H1 (cell line): ENCODE measurements around the gene F10. TPM values are rescaled to one million over a fixed set of nuclear protein-coding genes. Genes with fewer than 3 reads are reported as not detected.

ENCODE experiments used
- CTCF ChIA-PET: fragments of 300-600 bp; sonication (Branson Sonifier 250); formaldehyde crosslinking; loops from one replicate; lab custom pipeline; 2021; ENCODE audit not compliant: partially characterized antibody; lab: Charles Lee
- POLR2A ChIA-PET: fragments of 300-600 bp; sonication (Branson Sonifier 250); formaldehyde crosslinking; loops from one replicate; lab custom pipeline; 2021; ENCODE audit warnings: inconsistent platforms; ENCODE audit not compliant: partially characterized antibody; lab: Charles Lee
- DNase-seq, 2 experiments: peaks; one replicate each; pipeline versions ENCODE4 v3.0.0 to v3.0.0-alpha.2; 2010 to 2022; ENCODE audit warnings: low spot score in 2 of 2, low read depth in 1 of 2, mixed read lengths in 1 of 2
- FAIRE-seq: peaks from 2 replicates; lab custom pipeline; 2011; peaks lifted over from hg19 to GRCh38; lab: Jason Lieb, UNC
- H2AFZ ChIP-seq: 2 replicates; pipeline ENCODE4 v1.8.1; 2012; ENCODE audit warnings: low read length, inconsistent platforms
- H2AK5ac ChIP-seq: 2 replicates; pipeline ENCODE4 v1.6.1; 2013; ENCODE audit warnings: low read depth, low read length
- H2BK120ac ChIP-seq: replicated peaks from 2 replicates; pipeline ENCODE3; 2013; ENCODE audit warnings: low read depth, low read length, inconsistent platforms
- H2BK12ac ChIP-seq: 2 replicates; pipeline ENCODE4 v1.6.1; 2013; ENCODE audit warnings: low read depth, low read length
- H2BK15ac ChIP-seq: 2 replicates; pipeline ENCODE4 v1.6.1; 2013; ENCODE audit warnings: low read length
- H2BK20ac ChIP-seq: 2 replicates; pipeline ENCODE4 v1.6.1; 2013; ENCODE audit warnings: low read length
- H2BK5ac ChIP-seq: 2 replicates; pipeline ENCODE4 v1.6.1; 2013; ENCODE audit warnings: low read depth, low read length
- H3K14ac ChIP-seq: 2 replicates; pipeline ENCODE4 v1.6.1; 2013; ENCODE audit warnings: inconsistent platforms; ENCODE audit not compliant: insufficient read length
- H3K18ac ChIP-seq: 2 replicates; pipeline ENCODE4 v1.6.1; 2013; ENCODE audit warnings: low read length; ENCODE audit errors: extremely low read depth
- H3K23ac ChIP-seq: 2 replicates; pipeline ENCODE4 v1.6.1; 2013; ENCODE audit warnings: inconsistent platforms; ENCODE audit not compliant: insufficient read length
- H3K23me2 ChIP-seq: 2 replicates; pipeline ENCODE4 v1.6.1; 2013; ENCODE audit warnings: low read depth, low read length
- H3K27ac ChIP-seq: 2 replicates; pipeline ENCODE4 v1.6.1; 2011; ENCODE audit warnings: low read depth, low read length, inconsistent platforms
- H3K27me3 ChIP-seq, 4 experiments: replicated peaks in 1 of 4; 1 replicate in 1 of 4; 2 replicates in 3 of 4; pipeline versions ENCODE4 v1.6.1 to v1.8.1; 2011 to 2013; ENCODE audit warnings: low read length in 3 of 4, mild to moderate bottlenecking in 3 of 4, inconsistent platforms in 2 of 4, mixed read lengths in 2 of 4, moderate library complexity in 1 of 4; ENCODE audit not compliant: control insufficient read depth in 3 of 4, insufficient read depth in 3 of 4; ENCODE audit errors: extremely low read depth in 1 of 4
- H3K36me3 ChIP-seq, 4 experiments: 2 replicates each; pipeline versions ENCODE4 v1.6.1 to v1.8.1; 2011 to 2013; ENCODE audit warnings: mild to moderate bottlenecking in 4 of 4, low read length in 3 of 4, moderate library complexity in 2 of 4, control low read depth in 1 of 4, inconsistent platforms in 1 of 4; ENCODE audit not compliant: insufficient read depth in 4 of 4, control insufficient read depth in 2 of 4
- H3K4ac ChIP-seq: replicated peaks from 2 replicates; pipeline ENCODE3; 2013; ENCODE audit warnings: low read length, low read depth, mixed read lengths, inconsistent platforms; ENCODE audit not compliant: insufficient read length
- H3K4me1 ChIP-seq, 4 experiments: replicated peaks in 1 of 4; 1 replicate in 1 of 4; 2 replicates in 3 of 4; pipeline versions ENCODE4 v1.6.1 to v1.8.1; 2011 to 2013; ENCODE audit warnings: low read length in 3 of 4, inconsistent platforms in 2 of 4, mixed read lengths in 1 of 4; ENCODE audit not compliant: insufficient read depth in 4 of 4, control insufficient read depth in 3 of 4
- H3K4me2 ChIP-seq, 2 experiments: 2 replicates each; pipeline versions ENCODE4 v1.6.1 to v1.8.1; 2011 to 2013; ENCODE audit warnings: low read depth in 2 of 2, low read length in 2 of 2, control low read depth in 1 of 2, inconsistent platforms in 1 of 2, mild to moderate bottlenecking in 1 of 2; ENCODE audit not compliant: insufficient read depth in 1 of 2
- H3K4me3 ChIP-seq, 4 experiments: fragments of 200-600, 300-600 bp in 1 of 4; sonication (generic), shearing (Covaris generic), sonication (Bioruptor Twin) in 1 of 4; 2 replicates each; pipeline versions ENCODE4 v1.5.1 to v1.8.1; 2011 to 2016; ENCODE audit warnings: low read length in 4 of 4, low read depth in 3 of 4, control low read depth in 2 of 4, inconsistent platforms in 2 of 4, mild to moderate bottlenecking in 2 of 4, mixed read lengths in 1 of 4, moderate library complexity in 1 of 4; ENCODE audit not compliant: insufficient read depth in 2 of 4; ENCODE audit errors: extremely low read depth in 1 of 4
- H3K56ac ChIP-seq: replicated peaks from 2 replicates; pipeline ENCODE3; 2013; ENCODE audit warnings: low read depth, mild to moderate bottlenecking, mixed read lengths, low read length, inconsistent platforms; ENCODE audit not compliant: insufficient read length
- H3K79me1 ChIP-seq: 2 replicates; pipeline ENCODE4 v1.6.1; 2013; ENCODE audit warnings: low read depth, low read length, control low read depth
- H3K79me2 ChIP-seq, 2 experiments: 2 replicates each; pipeline versions ENCODE4 v1.6.1 to v1.8.1; 2012 to 2013; ENCODE audit warnings: low read length in 2 of 2, mild to moderate bottlenecking in 2 of 2, inconsistent platforms in 1 of 2; ENCODE audit not compliant: insufficient read depth in 2 of 2, control insufficient read depth in 1 of 2
- H3K9ac ChIP-seq, 4 experiments: replicated peaks in 1 of 4; 1 replicate in 1 of 4; 2 replicates in 3 of 4; pipeline versions ENCODE4 v1.6.1 to v1.8.1; 2011 to 2013; ENCODE audit warnings: low read depth in 3 of 4, low read length in 3 of 4, control low read depth in 2 of 4, mild to moderate bottlenecking in 2 of 4, moderate library complexity in 2 of 4, inconsistent platforms in 1 of 4; ENCODE audit errors: extremely low read depth in 1 of 4
- H3K9me3 ChIP-seq, 2 experiments: 2 replicates each; pipeline versions ENCODE4 v1.6.1 to v1.8.1; 2012 to 2013; ENCODE audit warnings: mild to moderate bottlenecking in 2 of 2, moderate library complexity in 2 of 2, control low read depth in 1 of 2, inconsistent platforms in 1 of 2, low read depth in 1 of 2, low read length in 1 of 2, mixed read lengths in 1 of 2; ENCODE audit not compliant: insufficient read depth in 2 of 2
- H4K20me1 ChIP-seq, 2 experiments: replicated peaks in 1 of 2; 2 replicates each; pipeline versions ENCODE3 to v1.8.1; 2011 to 2013; ENCODE audit warnings: inconsistent platforms in 2 of 2, low read length in 2 of 2, mild to moderate bottlenecking in 1 of 2; ENCODE audit not compliant: insufficient read depth in 2 of 2, control insufficient read depth in 1 of 2
- H4K5ac ChIP-seq: 2 replicates; pipeline ENCODE4 v1.6.1; 2013; ENCODE audit warnings: low read length, low read depth, mixed read lengths, inconsistent platforms; ENCODE audit not compliant: insufficient read length
- H4K8ac ChIP-seq: 2 replicates; pipeline ENCODE4 v1.8.0; 2013; ENCODE audit warnings: mild to moderate bottlenecking, moderate library complexity, low read length, inconsistent platforms; ENCODE audit not compliant: insufficient read depth; ENCODE audit errors: extremely low read depth
- H4K91ac ChIP-seq: replicated peaks from 2 replicates; pipeline ENCODE3; 2013; ENCODE audit warnings: low read length, mixed read lengths, inconsistent platforms; ENCODE audit not compliant: insufficient read length
- ATF3 ChIP-seq: IDR thresholded peaks from 2 replicates; pipeline ENCODE4 v1.6.1; 2011; ENCODE audit warnings: low read depth, mild to moderate bottlenecking, low read length; ENCODE audit not compliant: insufficient read depth
- CBX5 ChIP-seq: fragments of 300-800, 300-1000 bp; sonication (generic); IDR thresholded peaks from 2 replicates; pipeline ENCODE4 v1.7.1; 2016; ENCODE audit warnings: antibody characterized with exemption, low read length, low read depth
- CHD1 ChIP-seq: IDR thresholded peaks from 2 replicates; pipeline ENCODE4 v1.6.1; 2012; ENCODE audit warnings: low read depth, low read length, improper control_type of control experiment
- CREB1 ChIP-seq: IDR thresholded peaks from 2 replicates; pipeline ENCODE4 v1.6.1; 2012; ENCODE audit warnings: inconsistent platforms
- GABPA ChIP-seq: IDR thresholded peaks from 2 replicates; pipeline ENCODE4 v1.6.1; 2011; ENCODE audit warnings: mild to moderate bottlenecking, low read length, moderate library complexity, borderline replicate concordance; ENCODE audit not compliant: insufficient read depth
- JUND ChIP-seq: IDR thresholded peaks from 2 replicates; pipeline ENCODE4 v1.6.1; 2011; ENCODE audit warnings: mild to moderate bottlenecking, improper control_type of control experiment, low read length
- NANOG ChIP-seq: IDR thresholded peaks from 2 replicates; pipeline ENCODE4 v1.6.1; 2011; ENCODE audit warnings: low read length, low read depth, mild to moderate bottlenecking, inconsistent platforms; ENCODE audit not compliant: insufficient read depth, poor library complexity, severe bottlenecking
- NRF1 ChIP-seq: IDR thresholded peaks from 2 replicates; pipeline ENCODE4 v1.6.1; 2011; ENCODE audit warnings: mild to moderate bottlenecking, low read depth, low read length, improper control_type of control experiment
- PHF8 ChIP-seq: fragments of 200-600 bp; sonication (generic); conservative IDR thresholded peaks from 2 replicates; pipeline ENCODE4 v1.7.1; 2012; ENCODE audit warnings: low read depth, mild to moderate bottlenecking, inconsistent platforms, low read length, moderate library complexity
- SP1 ChIP-seq: IDR thresholded peaks from 2 replicates; pipeline ENCODE4 v1.6.1; 2011; ENCODE audit warnings: low read depth, low read length
- SP2 ChIP-seq: IDR thresholded peaks from 2 replicates; pipeline ENCODE4 v1.6.1; 2012; ENCODE audit warnings: mild to moderate bottlenecking, low read length, inconsistent platforms
- SP4 ChIP-seq: IDR thresholded peaks from 2 replicates; pipeline ENCODE4 v1.6.1; 2012; ENCODE audit warnings: low read length, inconsistent platforms
- TEAD4 ChIP-seq: IDR thresholded peaks from 2 replicates; pipeline ENCODE4 v1.6.1; 2012; ENCODE audit warnings: low read depth, low read length, inconsistent platforms, mixed read lengths
- WGBS, 2 experiments: shearing (Covaris generic) in 1 of 2; methylation state at CpG; one replicate each; pipeline versions ENCODE4 v1.1.6 to v1.1.7; 2013 to 2015; ENCODE audit warnings: low lambda C conversion rate in 2 of 2, mixed read lengths in 2 of 2, inconsistent platforms in 1 of 2, low coverage in 1 of 2, missing lambda C conversion rate in 1 of 2; ENCODE audit not compliant: insufficient replicate concordance in 2 of 2, insufficient coverage in 1 of 2, insufficient read length in 1 of 2; ENCODE audit errors: extremely low coverage in 1 of 2, missing lambda C conversion rate in 1 of 2; 5-methylcytosine and 5-hydroxymethylcytosine counted together
- polyA plus RNA-seq, 7 experiments: library from polyadenylated mRNA; depleted of rRNA in 3 of 7; stranded (reverse) in 5 of 7; unstranded in 2 of 7; fragments of >200 nt in 5 of 7; fragments of 200-250 nt in 2 of 7; gene quantifications; 1 replicate in 5 of 7; 2 replicates in 1 of 7; 4 replicates in 1 of 7; pipeline versions ENCODE4 v1.2.1 to v1.2.3, GENCODE V29; 2011 to 2013; ENCODE audit warnings: missing spikeins in 2 of 7, mixed read lengths in 2 of 7
- total RNA-seq: library from RNA; stranded (reverse); fragmentation: NEBNext Ultra II Directional; extraction: Animal tissue kit (Norgen Biotek cat#: 25700); gene quantifications from 2 replicates; pipeline ENCODE4 v1.2.1, GENCODE V29; 2021

F10 gene
- total and polyA plus RNA-seq, 2 of the 8 experiments (the other 6 are each of a cell fraction or from before 2014, with no cell fraction given) = 2.0 to 4.2 TPM

GRCh38 chr13:113093580-113094409 is 28.8 kb upstream of the F10 start:
- Histone ChIP-seq H2BK20ac (no peak overlapping the region), H3K4me3 (no peak overlapping the region), H2BK12ac (no peak overlapping the region), H2BK5ac (no peak overlapping the region), H3K9ac (no peak overlapping the region), H3K79me1 (no peaks in the 10 kb centered on the region; the same call in 1 of the 2 replicates), H4K20me1 (peaks cover 0 to 1% of the 10 kb centered on the region in 2 experiments), H3K4ac (no peak overlapping the region), H3K4me2 (no peak overlapping the region), H2AK5ac (no peak overlapping the region), H4K8ac (no peak overlapping the region), H2BK15ac (no peak overlapping the region), H2BK120ac (no peak overlapping the region), H2AFZ (no peak overlapping the region), H4K91ac (no peak overlapping the region), H3K79me2 (no peaks in the 10 kb centered on the region), H3K4me1 (peaks cover 0 to 6% (median 4%) of the 10 kb centered on the region in 4 experiments; a peak in 2 of 7 replicates), H3K56ac (no peak overlapping the region), H3K27ac (no peak overlapping the region), H3K23me2 (peaks cover 2% of the 10 kb centered on the region; the same call in 1 of the 2 replicates), H3K14ac (no peak overlapping the region), H3K18ac (no peak overlapping the region), H3K23ac (no peak overlapping the region), H3K9me3 (no peaks in the 10 kb centered on the region), H3K36me3 (no peaks in the 10 kb centered on the region; a peak in 2 of 8 replicates), H4K5ac (no peak overlapping the region), H3K27me3 (no peaks in the 10 kb centered on the region)
- no peak for FAIRE-seq
- ChIA-PET POLR2A (no interaction called here), CTCF (interaction anchor here (0.8 to 2.3 kb wide), 5 partner anchors 8 to 58 kb away, joined by 3 to 6 read pairs (median 3); no protein-coding TSS in a partner anchor)
- WGBS, 2 experiments = 91% methylated on average over 21 of the region's 29 CpGs; no CpG with 5 or more reads in 1 of the 2 experiments
- no peak for DNase-seq
- TF ChIP-seq CBX5 (no peak), SP4 (no peak), NANOG (no peak), TEAD4 (no peak), CHD1 (no peak), CREB1 (no peak), NRF1 (no peak), GABPA (no peak), JUND (no peak), PHF8 (no peak), ATF3 (no peak), SP1 (no peak), SP2 (no peak)
